NOMO-1 treated with DMSO at 0.1 percent for 48 hours (cell line): ENCODE measurements around the gene GFOD1.
A peak's percentile ranks its signal among the peaks of the same experiment; 100 is the strongest.

Experiments used
- DNase-seq: peaks from one replicate; lab custom pipeline; 2025; ENCODE audit not compliant: unreplicated experiment; lab: John Stamatoyannopoulos, UW

The GFOD1 gene

GRCh38 chr6:13486679-13487121, 700 bp downstream of the GFOD1 start:
- peak; percentile 60 for DNase-seq

- no peak for DNase-seq
Measured at GRCh38 chr6:13485923-13486562, 1.4 kb downstream of the GFOD1 start.

GRCh38 chr6:13485303-13485702, 2.1 kb downstream of the GFOD1 start:
- no peak for DNase-seq

GRCh38 chr6:13484827-13485226, 2.6 kb downstream of the GFOD1 start:
- no peak for DNase-seq

- no peak for DNase-seq
Measured at GRCh38 chr6:13484138-13484708, 3.2 kb downstream of the GFOD1 start.

- DNase-seq: no peak
Measured at GRCh38 chr6:13480631-13481501, 6.5 kb downstream of the GFOD1 start.

GRCh38 chr6:13479971-13480434, 7.4 kb downstream of the GFOD1 start:
- no peak for DNase-seq

GRCh38 chr6:13479206-13479800, 8.1 kb downstream of the GFOD1 start:
- peak; percentile 51 for DNase-seq

GRCh38 chr6:13478525-13478966, 8.9 kb downstream of the GFOD1 start:
- no peak for DNase-seq

- no peak for DNase-seq
Measured at GRCh38 chr6:13474787-13475186, 12.6 kb downstream of the GFOD1 start.

- DNase-seq: no peak
Measured at GRCh38 chr6:13474360-13474759, 13.0 kb downstream of the GFOD1 start.

GRCh38 chr6:13473768-13474165, 13.6 kb downstream of the GFOD1 start:
- no peak for DNase-seq

- DNase-seq: no peak
Measured at GRCh38 chr6:13472976-13473767, 14.2 kb downstream of the GFOD1 start.

- no peak for DNase-seq
Measured at GRCh38 chr6:13472099-13472498, 15.3 kb downstream of the GFOD1 start.

- DNase-seq: no peak
Measured at GRCh38 chr6:13471184-13471583, 16.2 kb downstream of the GFOD1 start.

GRCh38 chr6:13470238-13471140, 16.9 kb downstream of the GFOD1 start:
- no peak for DNase-seq

- no peak for DNase-seq
Measured at GRCh38 chr6:13469693-13470092, 17.7 kb downstream of the GFOD1 start.

- DNase-seq: no peak
Measured at GRCh38 chr6:13468839-13469238, 18.6 kb downstream of the GFOD1 start.

- no peak for DNase-seq
Measured at GRCh38 chr6:13467216-13467600, 20.2 kb downstream of the GFOD1 start.
